D721Med (cell line): ENCODE data around the gene TMEM132C.

ENCODE experiments used
- DNase-seq: peaks from one replicate; pipeline ENCODE4 v3.0.0; 2011; ENCODE audit warnings: low spot score; ENCODE audit not compliant: insufficient read length
- FAIRE-seq: peaks from 2 replicates; lab custom pipeline; 2011; peaks lifted over from hg19 to GRCh38; lab: Jason Lieb, UNC
- CTCF ChIP-seq: IDR thresholded peaks from 2 replicates; pipeline ENCODE4 v1.5.1; 2012; ENCODE audit warnings: mild to moderate bottlenecking, control low read depth; ENCODE audit not compliant: insufficient read depth; ENCODE audit errors: missing control alignments

Gene TMEM132C

GRCh38 chr12:128288357-128288756 is 21.4 kb downstream of the TMEM132C start:
- DNase-seq (no peak), FAIRE-seq (no peak)
- TF ChIP-seq CTCF: no peak

GRCh38 chr12:128288896-128289295 is 21.9 kb downstream of the TMEM132C start:
- DNase-seq: no peak
- FAIRE-seq: no peak
- no peak for TF ChIP-seq CTCF

GRCh38 chr12:128290938-128291337 is 24.0 kb downstream of the TMEM132C start:
- no peak for TF ChIP-seq CTCF
- no peak for DNase-seq
- FAIRE-seq: no peak

- no peak for DNase-seq
- no peak for TF ChIP-seq CTCF
- FAIRE-seq: no peak
Observed at GRCh38 chr12:128298091-128298748, 31.2 kb downstream of the TMEM132C start.

- DNase-seq: no peak
- no peak for FAIRE-seq
- TF ChIP-seq CTCF: no peak
Observed at GRCh38 chr12:128305336-128305892, 38.4 kb downstream of the TMEM132C start.

GRCh38 chr12:128307791-128308190 is 40.8 kb downstream of the TMEM132C start:
- no peak for DNase-seq
- no peak for FAIRE-seq
- no peak for TF ChIP-seq CTCF

- no peak for DNase-seq
- TF ChIP-seq CTCF: no peak
- no peak for FAIRE-seq
Observed at GRCh38 chr12:128312661-128313060, 45.7 kb downstream of the TMEM132C start.
